IPS-18a (cell line): ENCODE results near the gene ZNF831.
A peak's percentile ranks its signal among the peaks of the same experiment; 100 is the strongest.

ENCODE experiments used
- H3K27ac ChIP-seq: one replicate; pipeline ENCODE4 v1.5.1; 2013; ENCODE audit warnings: low read length
- H3K27me3 ChIP-seq: one replicate; pipeline ENCODE4 v1.6.1; 2013; ENCODE audit warnings: mild to moderate bottlenecking, low read length; ENCODE audit not compliant: control insufficient read depth, insufficient read depth
- H3K36me3 ChIP-seq: one replicate; pipeline ENCODE4 v1.6.1; 2013; ENCODE audit warnings: low read depth, low read length; ENCODE audit not compliant: control insufficient read depth
- H3K4me1 ChIP-seq: one replicate; pipeline ENCODE4 v1.6.1; 2013; ENCODE audit warnings: low read depth, low read length; ENCODE audit not compliant: control insufficient read depth
- H3K4me3 ChIP-seq: one replicate; pipeline ENCODE4 v1.5.1; 2013; ENCODE audit warnings: low read length
- H3K9ac ChIP-seq: one replicate; pipeline ENCODE4 v1.6.1; 2013; ENCODE audit warnings: mild to moderate bottlenecking, low read length, moderate library complexity
- H3K9me3 ChIP-seq: one replicate; pipeline ENCODE4 v1.6.1; 2013; ENCODE audit warnings: low read depth, low read length; ENCODE audit not compliant: control insufficient read depth

The ZNF831 gene

DNA sequence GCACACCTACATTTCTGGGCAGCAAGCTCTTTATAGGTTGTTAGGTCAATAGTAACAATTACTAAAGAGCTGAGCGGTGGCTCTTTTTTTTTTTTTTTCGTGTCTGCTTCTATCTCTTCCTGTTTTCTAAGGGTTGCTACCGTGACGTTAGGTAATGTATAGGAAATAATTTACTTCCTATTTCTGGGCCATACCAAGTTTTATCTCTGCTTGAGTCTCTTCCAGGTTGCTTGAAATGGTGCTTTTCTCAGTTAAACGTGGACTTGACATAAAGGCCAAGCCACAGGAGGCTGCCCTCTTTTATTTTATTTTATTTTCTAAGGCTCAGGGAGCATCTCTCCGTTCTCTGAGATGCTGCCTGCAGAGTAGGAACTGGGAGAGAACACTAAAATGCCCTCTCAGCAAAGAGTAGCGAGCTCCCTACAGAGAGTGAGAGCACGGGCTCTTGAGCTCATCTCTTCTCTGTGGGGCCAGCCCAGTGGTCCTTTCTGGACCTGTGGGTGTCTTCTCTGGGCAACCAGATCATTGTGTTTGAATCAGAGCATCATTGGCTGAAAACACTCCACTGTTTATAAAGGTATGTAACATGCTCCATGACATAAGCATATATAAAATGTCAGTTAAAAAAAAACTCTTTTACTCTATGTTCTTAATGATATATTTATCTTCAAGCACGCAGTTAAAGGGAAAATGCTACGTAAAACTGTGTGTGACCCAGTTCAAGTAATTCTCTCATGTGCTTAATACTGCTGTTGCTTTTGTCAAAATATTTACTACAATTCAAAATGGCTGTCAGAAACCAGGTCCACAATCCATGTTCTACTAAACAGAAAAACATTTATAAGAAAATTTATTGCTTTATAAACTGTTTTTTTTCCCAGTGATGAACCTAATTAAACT, at the start of gene ZNF831:
TSS of gene ZNF831 (plus strand) at position 191 of the 900 bp plus-strand sequence. CDS start 27,199 bp downstream, outside the sequence.
- Histone ChIP-seq H3K27ac (no peak within 1 kb of the TSS), H3K9me3 (no peaks in the 10 kb centered on the region), H3K27me3 (no peaks in the 10 kb centered on the region), H3K36me3 (no peaks in the 10 kb centered on the region), H3K9ac (no peak within 1 kb of the TSS), H3K4me1 (peaks cover 5% of the 10 kb centered on the region), H3K4me3 (no peak within 1 kb of the TSS)

DNA sequence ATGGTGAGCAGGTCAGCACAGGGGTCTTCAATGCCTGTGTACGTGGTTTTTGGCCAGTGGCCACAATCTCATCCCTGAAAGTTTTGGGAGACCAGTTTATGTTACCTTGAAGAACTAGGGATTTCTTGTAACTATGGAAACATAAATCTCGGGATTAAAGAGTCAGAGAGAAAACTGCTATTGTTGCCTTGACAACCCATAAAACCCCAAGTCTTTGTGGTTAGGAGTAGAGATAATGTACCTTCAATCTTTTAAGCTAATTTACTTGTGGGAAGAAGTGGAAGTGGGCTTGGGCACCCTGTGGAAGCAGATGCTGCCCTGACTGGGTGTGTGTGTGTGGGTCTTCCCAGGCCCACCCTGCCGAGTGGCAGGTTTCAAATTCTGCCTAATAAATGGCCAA, 46.1 kb upstream of the ZNF831 start:
- Histone ChIP-seq H3K4me3 (no peak overlapping the region), H3K36me3 (no peaks in the 10 kb centered on the region), H3K9ac (no peak overlapping the region), H3K27me3 (no peaks in the 10 kb centered on the region), H3K27ac (no peak overlapping the region), H3K9me3 (no peaks in the 10 kb centered on the region), H3K4me1 (peaks cover 5% of the 10 kb centered on the region)

DNA sequence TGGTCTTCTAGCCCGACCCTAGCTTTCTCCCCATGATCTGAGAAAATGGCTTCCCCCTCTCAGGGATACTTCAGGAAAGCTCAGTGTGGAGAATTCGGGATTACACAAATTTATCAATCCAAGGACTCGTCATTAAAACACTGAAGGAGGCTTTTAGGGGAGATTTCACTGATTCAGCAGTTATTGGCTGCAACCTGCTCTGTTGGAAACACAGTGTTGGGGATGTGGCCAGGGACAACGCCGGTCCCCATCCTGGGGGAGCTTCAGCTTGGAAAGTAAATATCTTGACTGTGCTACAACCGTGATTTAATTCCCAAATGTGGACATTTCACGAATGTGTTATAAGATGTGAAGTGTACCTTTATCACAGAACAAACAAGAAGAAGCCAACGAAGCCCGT, 44.8 kb upstream of the ZNF831 start:
- Histone ChIP-seq H3K4me1 (peaks cover 12% of the 10 kb centered on the region), H3K4me3 (no peak overlapping the region), H3K9me3 (no peaks in the 10 kb centered on the region), H3K27ac (no peak overlapping the region), H3K36me3 (no peaks in the 10 kb centered on the region), H3K9ac (no peak overlapping the region), H3K27me3 (no peaks in the 10 kb centered on the region)

- H3K4me3 ChIP-seq = no peak overlapping the region
- no peak overlapping the region for H3K9ac ChIP-seq
- H3K9me3 ChIP-seq = no peaks in the 10 kb centered on the region
- H3K4me1 ChIP-seq = peaks cover 13% of the 10 kb centered on the region
- no peaks in the 10 kb centered on the region for H3K36me3 ChIP-seq
- no peak overlapping the region for H3K27ac ChIP-seq
- no peaks in the 10 kb centered on the region for H3K27me3 ChIP-seq
These were observed 43.1 kb upstream of the ZNF831 start for GRCh38 chr20:59120491-59120890.

DNA sequence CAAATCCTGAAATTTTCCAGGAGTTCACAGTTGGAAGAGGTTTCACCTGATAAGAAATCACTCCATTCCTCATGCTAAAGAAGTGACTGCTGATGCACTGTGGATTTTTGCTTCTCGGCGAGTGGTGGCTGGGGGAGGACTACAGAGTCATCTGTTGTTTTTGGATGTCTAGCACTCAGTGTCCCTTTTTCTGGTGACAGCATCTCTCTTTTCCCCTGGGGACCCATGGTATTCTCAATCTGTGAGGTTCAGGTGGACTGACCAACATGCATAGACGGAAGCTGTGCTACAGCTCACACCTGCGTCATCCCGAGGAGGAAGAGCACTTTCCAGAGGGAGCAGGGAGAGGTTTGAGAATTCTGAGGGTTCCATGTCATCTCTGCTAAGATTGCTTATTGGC, 42.7 kb upstream of the ZNF831 start:
- no peak overlapping the region for H3K27ac ChIP-seq
- no peaks in the 10 kb centered on the region for H3K9me3 ChIP-seq
- H3K9ac ChIP-seq = no peak overlapping the region
- H3K4me3 ChIP-seq = no peak overlapping the region
- H3K36me3 ChIP-seq = no peaks in the 10 kb centered on the region
- no peaks in the 10 kb centered on the region for H3K27me3 ChIP-seq
- peaks cover 18% of the 10 kb centered on the region for H3K4me1 ChIP-seq

DNA sequence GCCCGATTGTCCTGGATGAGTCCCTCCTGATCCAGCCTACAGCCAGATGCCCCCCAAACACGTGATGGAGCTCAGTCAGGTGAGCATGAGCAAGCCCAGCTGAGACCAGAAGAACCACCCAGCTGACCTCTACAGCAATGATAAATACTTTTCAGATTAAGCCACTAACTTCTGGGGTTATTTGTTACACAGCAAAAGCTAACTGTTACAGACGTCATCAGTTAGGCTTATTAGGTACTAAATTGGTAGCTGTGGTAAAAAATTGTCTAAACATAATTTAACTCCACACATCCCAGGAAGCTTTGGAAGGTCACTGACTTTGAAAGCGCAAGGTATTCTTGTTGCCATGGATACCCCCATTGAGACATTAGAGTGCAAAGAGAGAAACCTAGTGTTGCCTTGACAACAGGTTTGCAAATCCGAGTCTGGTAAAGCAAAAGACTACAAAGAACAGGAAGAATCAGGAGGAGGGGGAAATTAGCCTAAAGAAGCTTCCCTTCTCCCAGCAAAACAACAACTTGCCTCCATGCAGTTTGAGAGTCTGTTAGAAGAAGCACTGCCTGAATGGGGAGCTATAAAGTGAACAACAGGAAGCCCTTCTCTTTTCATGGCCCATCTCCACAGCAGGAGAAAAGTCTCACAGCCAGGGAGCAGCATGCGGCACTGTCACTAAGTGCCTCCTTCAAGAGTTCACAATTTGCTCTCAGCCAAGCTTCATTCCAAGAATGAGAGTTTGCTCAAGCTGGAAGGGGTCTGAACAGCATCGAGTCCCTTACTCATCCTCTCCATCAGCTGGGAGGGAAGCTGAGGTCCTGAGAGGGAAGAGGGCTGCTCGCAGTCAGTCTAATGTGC, 41.7 kb upstream of the ZNF831 start:
- Histone ChIP-seq H3K9me3 (no peaks in the 10 kb centered on the region), H3K27ac (peak overlapping the region; percentile 44), H3K4me3 (no peak overlapping the region), H3K9ac (peak overlapping the region; percentile 34), H3K27me3 (no peaks in the 10 kb centered on the region), H3K4me1 (peaks cover 26% of the 10 kb centered on the region), H3K36me3 (no peaks in the 10 kb centered on the region)

- peak overlapping the region; percentile 34 for H3K9ac ChIP-seq
- peak overlapping the region; percentile 44 for H3K27ac ChIP-seq
- H3K9me3 ChIP-seq = no peaks in the 10 kb centered on the region
These were observed 41.1 kb upstream of the ZNF831 start for GRCh38 chr20:59122566-59122919.

DNA sequence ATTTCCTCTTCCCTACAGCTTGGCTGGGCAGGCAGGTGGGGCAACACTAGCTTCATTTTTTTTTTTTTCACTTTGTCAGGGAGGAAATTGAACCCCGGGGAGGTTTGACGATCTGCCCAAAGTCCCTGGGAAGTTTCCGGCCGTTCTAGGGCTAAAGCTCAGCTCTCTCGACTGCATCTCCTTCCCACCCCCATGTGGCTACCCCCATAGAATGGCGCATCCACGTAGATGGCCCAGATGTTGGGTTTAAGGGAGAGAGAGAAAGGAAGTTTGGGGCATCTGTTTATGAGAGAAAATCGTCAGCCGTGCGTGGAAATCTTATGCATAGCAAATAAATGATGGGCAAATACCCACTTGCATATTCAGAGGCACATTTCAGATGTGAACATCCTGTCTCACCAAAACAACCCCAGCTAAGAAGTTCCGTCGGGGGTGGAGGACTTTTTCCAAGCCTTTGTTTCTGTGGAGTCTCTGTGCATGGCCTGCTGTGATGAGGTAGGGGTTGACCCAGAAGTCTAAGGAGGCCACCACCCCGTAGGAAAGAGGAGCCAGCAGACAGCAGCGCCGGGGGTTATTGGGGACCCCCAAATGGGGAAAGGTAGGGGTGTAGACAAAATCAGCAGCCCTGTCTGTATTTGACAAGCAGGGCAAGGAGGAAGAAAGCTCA, 40.5 kb upstream of the ZNF831 start:
- H3K9me3 ChIP-seq = no peaks in the 10 kb centered on the region
- H3K4me3 ChIP-seq = no peak overlapping the region
- H3K9ac ChIP-seq = no peak overlapping the region
- no peak overlapping the region for H3K27ac ChIP-seq
- H3K27me3 ChIP-seq = no peaks in the 10 kb centered on the region
- peaks cover 26% of the 10 kb centered on the region for H3K4me1 ChIP-seq
- no peaks in the 10 kb centered on the region for H3K36me3 ChIP-seq

More at GRCh38 chr20:59122566-59122919, 41.1 kb upstream of the ZNF831 start:
- Histone ChIP-seq H3K4me1 (peaks cover 26% of the 10 kb centered on the region), H3K27me3 (no peaks in the 10 kb centered on the region), H3K36me3 (no peaks in the 10 kb centered on the region), H3K4me3 (no peak overlapping the region)

DNA sequence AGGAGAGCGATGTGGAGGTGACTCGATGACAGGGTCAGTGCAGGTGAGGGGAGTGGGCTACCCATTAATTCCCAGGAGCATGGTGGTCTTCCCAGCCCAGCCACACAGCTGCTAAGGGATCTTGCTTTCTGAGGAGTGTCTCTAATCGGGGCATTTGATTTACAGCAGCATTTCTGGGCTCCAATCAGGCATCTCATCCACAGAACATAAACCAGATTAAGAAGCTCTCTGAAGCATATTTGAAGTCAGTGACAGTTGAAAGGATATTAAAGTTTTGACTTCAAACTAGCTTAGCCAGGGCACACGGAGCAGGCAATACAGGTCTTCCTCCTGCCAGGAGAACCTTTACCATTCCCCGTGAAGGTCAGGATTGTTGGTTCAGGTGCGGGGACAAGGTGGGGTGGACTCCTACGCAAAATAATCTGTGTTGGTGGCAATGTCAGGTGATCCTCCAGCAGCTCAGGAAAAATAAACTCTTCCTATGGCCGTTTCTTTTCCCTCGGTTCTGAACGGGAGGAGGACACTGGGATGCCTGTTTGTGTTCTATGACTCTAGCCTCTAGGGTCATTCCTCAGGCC, 39.9 kb upstream of the ZNF831 start:
- Histone ChIP-seq H3K9me3 (no peaks in the 10 kb centered on the region), H3K9ac (no peak overlapping the region), H3K36me3 (no peaks in the 10 kb centered on the region), H3K27ac (no peak overlapping the region), H3K4me3 (no peak overlapping the region), H3K27me3 (no peaks in the 10 kb centered on the region), H3K4me1 (peaks cover 26% of the 10 kb centered on the region)

- Histone ChIP-seq H3K27ac (no peak overlapping the region), H3K9me3 (no peaks in the 10 kb centered on the region), H3K4me3 (no peak overlapping the region), H3K27me3 (no peaks in the 10 kb centered on the region), H3K36me3 (no peaks in the 10 kb centered on the region), H3K4me1 (peaks cover 26% of the 10 kb centered on the region), H3K9ac (no peak overlapping the region)
These were observed 39.2 kb upstream of the ZNF831 start for GRCh38 chr20:59124296-59125029.
